ENCODE data around the gene APAF1. TPM values are rescaled to one million over a fixed set of nuclear protein-coding genes. Genes with fewer than 3 reads are reported as not detected.

Gene APAF1
- total RNA-seq, 2 experiments from 2014 or later: 10.6 to 11.5 TPM

DNA sequence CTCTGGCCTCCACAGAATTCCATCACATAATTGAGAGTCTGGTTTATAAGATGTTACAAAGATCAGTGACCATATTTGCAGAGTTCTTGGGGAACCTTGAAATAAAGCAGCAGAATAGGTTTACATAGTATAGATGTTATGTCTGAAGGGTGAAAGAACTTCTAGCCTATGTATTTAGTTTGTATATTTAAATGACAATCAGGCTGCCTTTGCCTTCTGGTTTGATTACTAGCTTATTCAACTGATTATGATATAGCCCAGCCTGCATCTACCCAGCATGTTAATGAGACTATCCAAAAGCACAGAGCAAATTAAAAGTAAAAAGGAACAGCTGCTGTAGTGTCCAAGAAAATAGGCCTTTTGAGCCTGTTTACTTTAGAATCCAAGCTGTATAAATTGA is 85.3 kb downstream of the APAF1 start:
- no peak for DNase-seq
- H3K9me3 Mint-ChIP-seq: no peaks in the 10 kb centered on the region
- no peaks in the 10 kb centered on the region for H3K4me1 Mint-ChIP-seq
- no peak overlapping the region for H3K4me3 Mint-ChIP-seq
- peaks cover 7% of the 10 kb centered on the region for H3K36me3 Mint-ChIP-seq
- H3K27ac Mint-ChIP-seq: no peak overlapping the region
- H3K27me3 Mint-ChIP-seq: no peaks in the 10 kb centered on the region

DNA sequence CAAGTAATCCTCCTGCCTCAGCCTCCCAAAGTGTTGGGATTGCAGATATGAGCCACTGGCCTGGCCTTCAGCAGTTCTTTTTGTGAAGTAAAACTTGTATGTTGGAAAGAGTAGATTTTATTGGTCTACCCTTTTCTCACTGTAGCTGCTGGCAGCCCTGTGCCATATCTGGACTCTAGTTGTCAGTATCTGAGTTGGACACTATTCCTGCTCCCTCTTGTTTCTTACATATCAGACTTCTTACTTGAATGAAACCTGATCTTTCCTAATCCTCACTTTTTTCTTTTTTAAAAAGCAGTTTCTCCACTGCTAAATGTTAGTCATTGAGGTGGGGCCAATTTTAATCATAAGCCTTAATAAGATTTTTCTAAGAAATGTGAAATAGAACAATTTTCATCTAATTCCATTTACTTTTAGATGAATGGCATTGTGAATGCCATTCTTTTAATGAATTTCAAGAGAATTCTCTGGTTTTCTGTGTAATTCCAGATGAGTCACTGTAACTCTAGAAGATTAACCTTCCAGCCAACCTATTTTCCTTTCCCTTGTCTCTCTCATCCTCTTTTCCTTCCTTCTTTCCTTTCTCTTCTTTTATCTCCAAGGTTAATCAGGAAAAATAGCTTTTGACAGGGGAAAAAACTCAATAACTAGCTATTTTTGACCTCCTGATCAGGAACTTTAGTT is 88.7 kb downstream of the APAF1 start:
- Mint-ChIP-seq H3K4me1 (no peaks in the 10 kb centered on the region), H3K27ac (no peak overlapping the region), H3K4me3 (no peak overlapping the region), H3K36me3 (peaks cover 7% of the 10 kb centered on the region), H3K27me3 (no peaks in the 10 kb centered on the region), H3K9me3 (no peaks in the 10 kb centered on the region)
- no peak for DNase-seq

DNA sequence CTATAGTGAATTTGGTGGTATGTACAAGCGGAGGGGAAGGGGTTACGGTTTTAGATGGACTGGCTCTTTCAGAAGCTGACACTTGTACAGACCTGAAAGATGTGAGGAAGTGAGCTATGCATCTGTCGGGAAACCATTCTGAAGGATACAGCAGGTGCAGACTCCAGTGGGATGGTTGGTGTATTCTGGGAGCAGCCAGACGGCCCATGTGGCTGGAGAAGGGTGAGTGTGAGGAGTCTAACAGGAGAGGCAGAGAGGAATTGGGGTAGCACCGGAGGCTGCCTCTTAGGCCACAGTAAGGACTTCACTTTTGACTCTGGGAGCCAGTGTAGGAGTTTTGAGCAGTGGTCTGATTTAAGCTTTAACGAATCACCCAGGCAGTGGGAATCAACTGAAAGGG is 90.7 kb downstream of the APAF1 start:
- peaks cover 7% of the 10 kb centered on the region for H3K36me3 Mint-ChIP-seq
- no peak overlapping the region for H3K4me3 Mint-ChIP-seq
- H3K9me3 Mint-ChIP-seq: no peaks in the 10 kb centered on the region
- H3K27ac Mint-ChIP-seq: no peak overlapping the region
- DNase-seq: no peak
- no peaks in the 10 kb centered on the region for H3K27me3 Mint-ChIP-seq
- H3K4me1 Mint-ChIP-seq: no peaks in the 10 kb centered on the region

DNA sequence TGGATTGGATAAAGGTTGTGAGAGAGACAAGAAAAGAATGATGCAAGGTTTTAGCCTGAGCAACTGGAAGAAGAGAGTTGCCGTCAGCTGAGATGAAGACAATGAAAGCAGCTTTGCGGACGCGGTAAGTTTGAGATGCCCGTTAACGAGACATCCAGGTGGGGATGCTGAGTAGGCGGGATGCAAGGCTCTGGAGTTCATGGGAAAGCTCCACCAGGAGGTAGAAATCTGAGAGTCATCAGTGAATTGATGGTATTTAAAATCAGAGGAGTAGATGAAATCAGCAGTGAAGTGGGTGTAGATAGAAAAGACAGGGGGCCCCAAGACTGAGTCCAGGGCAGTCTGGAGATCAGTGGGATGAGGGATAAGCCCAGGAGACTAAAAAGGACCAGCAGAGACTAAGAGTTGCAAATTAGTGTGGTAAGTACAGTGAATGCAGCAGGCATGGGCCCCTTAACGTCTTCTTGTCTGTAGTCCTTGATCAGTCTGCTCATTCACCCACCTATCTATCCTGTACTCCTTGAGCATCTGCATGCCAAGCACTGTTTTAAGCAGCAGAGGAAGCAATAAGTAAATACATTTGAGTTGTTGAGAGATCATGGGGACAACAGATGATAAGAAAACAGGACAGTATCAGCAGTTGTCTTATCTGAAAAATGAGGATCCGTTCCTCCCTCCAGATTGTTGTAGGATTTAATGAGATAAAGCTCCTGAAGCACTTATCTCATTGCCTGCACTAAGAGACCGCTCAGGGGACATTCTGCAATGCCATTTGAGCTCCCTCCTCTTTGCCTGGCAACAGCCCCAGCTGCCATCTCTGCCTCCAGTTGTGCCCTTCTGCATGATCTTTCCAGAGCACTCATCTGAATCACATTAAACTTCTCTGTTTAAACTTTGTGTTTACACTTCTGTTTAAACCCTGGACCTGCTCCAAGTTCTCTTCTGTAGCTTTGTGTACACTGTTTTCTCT is 91.5 kb downstream of the APAF1 start:
- Mint-ChIP-seq H3K4me1 (peaks cover 6% of the 10 kb centered on the region), H3K36me3 (peaks cover 10% of the 10 kb centered on the region), H3K9me3 (no peaks in the 10 kb centered on the region), H3K27ac (no peak overlapping the region), H3K27me3 (no peaks in the 10 kb centered on the region), H3K4me3 (no peak overlapping the region)
- DNase-seq: no peak

DNA sequence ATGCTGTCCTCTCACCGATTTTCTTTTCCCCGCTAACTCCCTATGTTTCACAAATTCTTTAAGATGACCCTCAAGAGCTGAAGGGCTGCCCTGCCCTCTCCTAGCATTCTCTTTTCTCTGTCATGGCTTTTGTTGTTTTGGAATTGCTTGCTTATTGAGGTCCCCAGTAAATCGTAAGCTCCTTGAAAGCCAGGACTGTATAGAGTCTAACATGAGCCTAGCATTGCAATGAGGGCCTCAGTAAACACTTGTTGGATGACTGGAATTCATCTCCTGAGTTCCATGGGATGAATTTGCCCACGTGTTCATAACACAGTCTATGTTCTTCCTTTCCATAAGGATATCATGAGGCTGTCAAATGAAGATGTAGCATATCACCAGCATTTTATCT is 92.2 kb downstream of the APAF1 start:
- Mint-ChIP-seq H3K4me3 (no peak overlapping the region), H3K36me3 (peaks cover 7% of the 10 kb centered on the region), H3K27ac (no peak overlapping the region), H3K27me3 (peaks cover 5% of the 10 kb centered on the region), H3K9me3 (no peaks in the 10 kb centered on the region), H3K4me1 (peaks cover 7% of the 10 kb centered on the region)
- DNase-seq: no peak

- H3K36me3 Mint-ChIP-seq: peaks cover 7% of the 10 kb centered on the region
- peaks cover 12% of the 10 kb centered on the region for H3K27me3 Mint-ChIP-seq
- H3K27ac Mint-ChIP-seq: no peak overlapping the region
- H3K4me3 Mint-ChIP-seq: no peak overlapping the region
- no peaks in the 10 kb centered on the region for H3K9me3 Mint-ChIP-seq
- DNase-seq: no peak
- peaks cover 7% of the 10 kb centered on the region for H3K4me1 Mint-ChIP-seq
Observed at GRCh38 chr12:98738002-98738401, 92.9 kb downstream of the APAF1 start.

GRCh38 chr12:98738539-98738938 is 93.4 kb downstream of the APAF1 start:
- peaks cover 17% of the 10 kb centered on the region for H3K27me3 Mint-ChIP-seq
- peaks cover 5% of the 10 kb centered on the region for H3K36me3 Mint-ChIP-seq
- H3K9me3 Mint-ChIP-seq: no peaks in the 10 kb centered on the region
- no peak for DNase-seq
- peaks cover 7% of the 10 kb centered on the region for H3K4me1 Mint-ChIP-seq
- H3K4me3 Mint-ChIP-seq: no peak overlapping the region
- no peak overlapping the region for H3K27ac Mint-ChIP-seq

DNA sequence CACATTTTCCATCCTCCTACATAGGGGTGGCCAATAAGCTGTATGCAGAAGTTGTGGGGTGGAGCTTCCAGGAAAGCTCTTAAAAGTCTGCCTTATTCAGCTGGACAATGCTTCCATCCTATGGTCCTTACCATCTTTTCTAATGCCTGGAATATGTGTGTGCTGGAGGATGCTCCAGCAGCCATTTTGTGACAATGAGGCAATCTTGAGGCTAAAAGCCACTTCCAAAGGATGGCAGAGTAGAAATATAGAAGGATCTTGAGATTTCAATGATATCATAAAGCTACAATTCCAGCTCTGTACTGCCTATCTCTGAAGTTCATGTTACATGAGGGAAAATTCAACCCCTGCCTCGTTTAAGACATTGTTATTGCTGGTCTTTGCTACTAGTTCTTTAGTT is 95.7 kb downstream of the APAF1 start:
- no peak overlapping the region for H3K4me3 Mint-ChIP-seq
- peaks cover 18% of the 10 kb centered on the region for H3K27me3 Mint-ChIP-seq
- DNase-seq: no peak
- H3K9me3 Mint-ChIP-seq: no peaks in the 10 kb centered on the region
- peaks cover 7% of the 10 kb centered on the region for H3K4me1 Mint-ChIP-seq
- peak overlapping the region; percentile 50 for H3K27ac Mint-ChIP-seq
- H3K36me3 Mint-ChIP-seq: peaks cover 2% of the 10 kb centered on the region

- Mint-ChIP-seq H3K9me3 (no peaks in the 10 kb centered on the region), H3K4me1 (peaks cover 10% of the 10 kb centered on the region), H3K27me3 (peaks cover 21% of the 10 kb centered on the region), H3K27ac (peak overlapping the region; percentile 50), H3K36me3 (peaks cover 2% of the 10 kb centered on the region), H3K4me3 (no peak overlapping the region)
- peak; percentile 14 for DNase-seq
Observed at GRCh38 chr12:98741196-98741555, 96.1 kb downstream of the APAF1 start.

DNA sequence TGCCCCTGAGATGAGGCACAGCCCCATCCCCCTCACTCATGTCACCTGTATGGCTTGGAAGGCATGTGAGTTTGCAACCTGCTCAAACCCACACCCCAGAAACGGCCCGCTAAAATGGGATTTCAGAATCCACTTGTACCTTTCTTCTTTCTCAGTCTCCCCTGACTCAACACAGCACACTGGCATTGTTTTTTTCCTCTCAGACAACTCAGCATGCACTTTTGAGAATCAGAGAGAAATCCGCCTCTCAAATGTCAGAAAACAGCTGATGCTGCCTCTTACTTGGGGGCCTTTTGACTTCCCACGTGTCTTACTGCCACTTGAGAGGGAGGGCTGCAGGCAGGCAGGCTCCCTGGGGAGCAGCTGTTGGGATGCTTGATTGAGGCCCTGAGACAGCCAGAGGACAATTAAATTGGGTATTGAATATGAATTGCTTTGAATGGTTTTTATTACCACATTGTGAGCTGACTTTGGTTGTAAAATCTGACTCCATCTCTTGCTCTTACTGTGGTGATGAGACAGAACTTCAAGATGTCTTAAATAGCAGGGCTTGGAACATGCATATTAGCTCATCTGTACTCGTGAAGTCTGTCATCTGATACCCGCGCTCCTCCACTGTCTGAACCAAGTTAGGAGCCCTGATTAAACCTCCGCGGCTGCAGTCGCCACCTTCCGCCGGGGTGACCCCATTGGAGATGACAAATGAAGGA is 96.6 kb downstream of the APAF1 start:
- peak; percentile 4 for DNase-seq
- Mint-ChIP-seq H3K27ac (no peak overlapping the region), H3K27me3 (peaks cover 27% of the 10 kb centered on the region), H3K4me3 (no peak overlapping the region), H3K4me1 (peaks cover 12% of the 10 kb centered on the region), H3K9me3 (no peaks in the 10 kb centered on the region), H3K36me3 (peaks cover 2% of the 10 kb centered on the region)

DNA sequence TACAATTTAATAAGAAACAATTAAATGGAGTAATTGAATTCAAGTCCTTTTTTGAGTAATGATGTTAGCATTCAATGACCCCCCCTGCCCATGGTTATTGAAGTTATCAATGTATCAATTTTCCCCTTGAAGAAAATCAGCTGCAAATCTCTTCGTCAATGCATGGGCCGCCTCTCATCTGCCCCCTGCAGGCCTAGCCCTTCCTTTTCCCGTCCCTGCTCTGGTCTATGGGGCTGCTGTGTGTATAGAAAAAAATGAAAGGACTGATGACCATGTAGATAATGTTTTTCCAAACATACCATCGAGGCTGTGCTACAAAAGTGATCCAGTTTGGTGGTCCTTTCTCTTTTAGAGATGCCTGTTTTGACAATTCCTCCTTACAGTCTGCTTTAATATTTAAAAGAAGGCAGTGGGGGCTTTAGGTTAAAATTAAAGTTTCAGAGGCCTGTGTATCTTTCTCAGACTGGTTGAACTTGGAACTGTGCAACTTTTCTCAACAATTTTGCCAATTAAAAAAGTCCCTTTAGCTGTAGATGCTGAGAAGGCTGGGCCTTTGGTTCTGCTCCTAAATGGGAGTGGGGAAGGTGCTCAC is 98.4 kb downstream of the APAF1 start:
- DNase-seq: peak; percentile 32
- Mint-ChIP-seq H3K4me1 (peaks cover 12% of the 10 kb centered on the region), H3K27ac (no peak overlapping the region), H3K9me3 (no peaks in the 10 kb centered on the region), H3K27me3 (peaks cover 38% of the 10 kb centered on the region), H3K36me3 (peaks cover 2% of the 10 kb centered on the region), H3K4me3 (no peak overlapping the region)

DNA sequence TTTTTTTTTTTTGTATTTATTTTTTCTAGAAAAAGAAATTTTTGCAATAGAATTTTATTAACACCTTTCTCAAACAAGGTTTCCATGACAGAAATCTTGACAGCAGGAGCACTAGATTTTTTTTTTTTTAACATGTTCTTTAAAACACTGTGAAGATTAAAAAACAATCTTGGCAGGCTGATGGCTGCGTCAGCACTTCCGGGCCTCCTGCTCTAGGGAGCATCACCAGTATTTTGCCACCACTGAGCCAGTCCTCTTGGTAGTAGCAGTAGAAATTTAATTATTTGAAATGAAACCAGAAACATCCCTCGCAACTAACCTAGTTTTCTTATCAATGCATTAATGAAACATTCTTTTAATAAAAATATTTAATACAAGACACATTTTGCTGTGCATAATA is 99.6 kb downstream of the APAF1 start:
- Mint-ChIP-seq H3K27ac (no peak overlapping the region), H3K4me3 (no peak overlapping the region), H3K36me3 (peaks cover 2% of the 10 kb centered on the region), H3K27me3 (peaks cover 43% of the 10 kb centered on the region), H3K9me3 (no peaks in the 10 kb centered on the region), H3K4me1 (peaks cover 12% of the 10 kb centered on the region)
- no peak for DNase-seq

- H3K9me3 Mint-ChIP-seq: no peaks in the 10 kb centered on the region
- peak overlapping the region; percentile 70 for H3K4me3 Mint-ChIP-seq
- peaks cover 45% of the 10 kb centered on the region for H3K27me3 Mint-ChIP-seq
- peak overlapping the region; percentile 14 for H3K27ac Mint-ChIP-seq
- H3K36me3 Mint-ChIP-seq: peaks cover 2% of the 10 kb centered on the region
- peaks cover 12% of the 10 kb centered on the region for H3K4me1 Mint-ChIP-seq
- DNase-seq: peak; percentile 23
Observed at GRCh38 chr12:98745578-98746391, 100.7 kb downstream of the APAF1 start.

DNA sequence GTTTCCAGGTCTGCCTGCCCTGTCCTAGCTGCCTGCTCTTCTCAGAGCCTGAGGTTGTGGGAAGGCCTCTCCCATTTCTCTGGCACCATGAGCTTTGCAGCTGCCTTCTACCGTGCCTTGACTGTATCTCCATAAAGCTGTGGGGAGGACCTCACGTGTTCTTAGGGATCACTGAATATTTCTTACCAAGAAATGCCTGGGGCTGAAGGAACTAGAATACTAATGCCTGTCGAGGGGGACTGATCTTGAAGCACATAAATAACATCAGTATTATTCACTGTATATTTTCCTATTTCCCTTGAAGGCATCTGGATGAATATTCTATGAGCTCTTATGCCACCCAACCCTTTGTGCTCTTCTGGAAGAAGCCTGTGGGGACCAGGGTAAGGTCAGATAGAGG is 103.4 kb downstream of the APAF1 start:
- Mint-ChIP-seq H3K27ac (no peak overlapping the region), H3K4me1 (peaks cover 5% of the 10 kb centered on the region), H3K36me3 (no peaks in the 10 kb centered on the region), H3K9me3 (no peaks in the 10 kb centered on the region), H3K27me3 (peaks cover 29% of the 10 kb centered on the region), H3K4me3 (no peak overlapping the region)
- DNase-seq: no peak
